K562 (cell line): Measurements from ENCODE around the gene SCARF1. TPM values are rescaled to one million over a fixed set of nuclear protein-coding genes. Genes with fewer than 3 reads are reported as not detected.
A peak's percentile ranks its signal among the peaks of the same experiment; 100 is the strongest.

Experiments used
- CEBPB ChIP-seq: fragments of 450-650 bp; IDR thresholded peaks from 2 replicates; pipeline ENCODE4 v1.6.1; 2016; ENCODE audit warnings: missing genetic modification characterization, missing compliant biosample characterization
- CSDE1 ChIP-seq, 2 experiments: fragments of 450-650 bp; IDR thresholded peaks; 2 replicates each; pipeline ENCODE4 v1.6.1; 2016; ENCODE audit warnings: mild to moderate bottlenecking in 1 of 2
- KAT8 ChIP-seq: fragments of 450-650 bp; IDR thresholded peaks from 2 replicates; pipeline ENCODE4 v1.6.1; 2016; ENCODE audit warnings: low read depth, mild to moderate bottlenecking
- KLF10 ChIP-seq: fragments of 250-450 bp; sonication (Bioruptor Pico); IDR thresholded peaks from 2 replicates; pipeline ENCODE4 v1.6.1; 2021; ENCODE audit warnings: matching md5 sums
- MBD2 ChIP-seq: sonication (generic); IDR thresholded peaks from 2 replicates; pipeline ENCODE4 v1.6.1; 2016; ENCODE audit warnings: low read depth, borderline replicate concordance
- MXI1 ChIP-seq: IDR thresholded peaks from 2 replicates; pipeline ENCODE4 v1.6.1; 2011; ENCODE audit warnings: low read depth, mild to moderate bottlenecking, improper control_type of control experiment, low read length
- NFATC3 ChIP-seq: fragments of 450-650 bp; IDR thresholded peaks from 2 replicates; pipeline ENCODE4 v1.6.1; 2017; ENCODE audit warnings: mild to moderate bottlenecking
- NR3C1 ChIP-seq: sonication (generic); formaldehyde crosslinking; IDR thresholded peaks from 2 replicates; pipeline ENCODE4 v1.8.1; 2022; ENCODE audit warnings: missing genetic modification reagents
- POLR2A ChIP-seq: fragments of 450-650 bp; conservative IDR thresholded peaks from 2 replicates; pipeline ENCODE4 v1.6.1; 2016
- SRSF7 ChIP-seq: fragments of 200-400 bp; formaldehyde crosslinking; optimal IDR thresholded peaks from 2 replicates; pipeline ENCODE3; 2017; ENCODE audit warnings: mild to moderate bottlenecking, low read depth, low read length
- ZNF589 ChIP-seq: fragments of 200-800 bp; sonication (Bioruptor generic); IDR thresholded peaks from 2 replicates; pipeline ENCODE4 v1.6.1; 2016; ENCODE audit warnings: low read depth, missing genetic modification characterization, missing compliant biosample characterization
- polyA plus RNA-seq, 8 experiments: library from polyadenylated mRNA; depleted of rRNA in 4 of 8; stranded (reverse) in 5 of 8; unstranded in 3 of 8; fragments of >200 nt; fragmentation: Nextera tagmentation in 2 of 8; fragmentation: Illumina TruSeq in 1 of 8; extraction: Ambion mirVana in 2 of 8; extraction: Trizol in 1 of 8; gene quantifications; 2 replicates each; pipeline versions ENCODE4 v1.2.1 to v1.2.3, GENCODE V29; 2011 to 2014; ENCODE audit warnings: inconsistent platforms in 1 of 8, missing spikeins in 1 of 8
- total RNA-seq, 7 experiments: library from RNA; depleted of rRNA in 6 of 7; stranded (reverse); fragments of >200 nt in 6 of 7; fragmentation: Illumina TruSeq in 2 of 7; extraction: Trizol in 2 of 7; gene quantifications; 2 replicates each; pipeline versions ENCODE4 v1.2.1 to v1.2.3, GENCODE V29; 2011 to 2021; ENCODE audit warnings: low replicate concordance in 1 of 7
- TF ChIP-seq, protein P1 (sequence below): fragments of 450-650 bp; IDR thresholded peaks from 2 replicates; pipeline ENCODE4 v1.6.1; 2016; ENCODE audit warnings: low read depth
- TF ChIP-seq, protein P2 (sequence below): sonication (generic); formaldehyde crosslinking; IDR thresholded peaks from 2 replicates; pipeline ENCODE4 v1.8.0; 2023; ENCODE audit warnings: missing genetic modification reagents, mild to moderate bottlenecking, borderline replicate concordance
- TF ChIP-seq, protein P3 (sequence below): fragments of 250-450 bp; sonication (Bioruptor Pico); IDR thresholded peaks from 2 replicates; pipeline ENCODE4 v1.8.0; 2021; ENCODE audit warnings: borderline replicate concordance, mild to moderate bottlenecking, moderate library complexity; ENCODE audit not compliant: poor library complexity, severe bottlenecking

Gene SCARF1
- total and polyA plus RNA-seq, 9 of the 15 experiments (the other 6 are each of a cell fraction or from before 2014, with no cell fraction given) = 0.04 to 2.1 (median 0.63) TPM

DNA sequence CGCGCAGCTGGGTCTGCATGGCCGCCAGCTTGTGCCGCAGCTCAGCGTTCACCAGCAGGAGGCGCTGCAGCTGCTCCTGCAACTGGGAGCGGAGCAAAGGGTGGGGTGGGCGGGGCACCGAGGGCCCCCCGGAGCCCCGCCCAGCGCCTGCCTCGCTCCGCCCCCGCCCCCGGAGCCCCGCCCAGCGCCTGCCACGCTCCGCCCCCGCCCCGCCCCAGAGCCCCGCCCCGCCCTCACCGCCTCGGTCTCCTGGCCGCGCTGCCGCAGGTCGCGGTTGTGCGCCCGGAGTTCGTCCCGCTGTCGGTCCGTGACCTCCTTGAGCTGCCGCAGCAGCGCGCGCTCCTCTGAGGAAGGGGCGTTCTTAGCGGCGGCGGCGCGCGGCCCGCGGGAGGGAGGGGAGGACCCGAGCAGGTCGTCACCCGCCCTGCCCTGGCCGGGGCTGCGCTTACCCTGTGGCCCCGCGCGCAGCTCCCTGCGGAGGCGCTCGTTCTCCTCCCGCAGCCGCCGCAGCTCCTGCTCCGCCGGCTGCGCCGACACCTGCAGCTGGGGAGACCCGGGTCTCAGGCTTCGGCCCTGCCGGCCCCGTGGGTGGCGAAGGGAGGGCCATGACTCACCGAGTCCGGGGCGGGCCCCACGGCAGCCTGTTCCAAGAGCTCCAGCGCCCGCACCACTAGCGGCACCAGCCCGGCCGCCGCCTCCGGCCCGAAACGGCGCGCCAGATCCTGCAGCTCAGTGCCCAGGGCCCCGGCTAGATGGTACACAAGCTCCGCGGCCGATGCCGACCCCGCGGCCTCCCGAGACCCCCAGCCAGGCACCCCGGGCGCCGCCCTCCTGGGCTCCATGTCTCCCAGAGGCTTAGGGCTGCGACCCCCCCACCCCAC is 3.7 kb upstream of the SCARF1 start (continued):
- TF ChIP-seq, protein P1, sequence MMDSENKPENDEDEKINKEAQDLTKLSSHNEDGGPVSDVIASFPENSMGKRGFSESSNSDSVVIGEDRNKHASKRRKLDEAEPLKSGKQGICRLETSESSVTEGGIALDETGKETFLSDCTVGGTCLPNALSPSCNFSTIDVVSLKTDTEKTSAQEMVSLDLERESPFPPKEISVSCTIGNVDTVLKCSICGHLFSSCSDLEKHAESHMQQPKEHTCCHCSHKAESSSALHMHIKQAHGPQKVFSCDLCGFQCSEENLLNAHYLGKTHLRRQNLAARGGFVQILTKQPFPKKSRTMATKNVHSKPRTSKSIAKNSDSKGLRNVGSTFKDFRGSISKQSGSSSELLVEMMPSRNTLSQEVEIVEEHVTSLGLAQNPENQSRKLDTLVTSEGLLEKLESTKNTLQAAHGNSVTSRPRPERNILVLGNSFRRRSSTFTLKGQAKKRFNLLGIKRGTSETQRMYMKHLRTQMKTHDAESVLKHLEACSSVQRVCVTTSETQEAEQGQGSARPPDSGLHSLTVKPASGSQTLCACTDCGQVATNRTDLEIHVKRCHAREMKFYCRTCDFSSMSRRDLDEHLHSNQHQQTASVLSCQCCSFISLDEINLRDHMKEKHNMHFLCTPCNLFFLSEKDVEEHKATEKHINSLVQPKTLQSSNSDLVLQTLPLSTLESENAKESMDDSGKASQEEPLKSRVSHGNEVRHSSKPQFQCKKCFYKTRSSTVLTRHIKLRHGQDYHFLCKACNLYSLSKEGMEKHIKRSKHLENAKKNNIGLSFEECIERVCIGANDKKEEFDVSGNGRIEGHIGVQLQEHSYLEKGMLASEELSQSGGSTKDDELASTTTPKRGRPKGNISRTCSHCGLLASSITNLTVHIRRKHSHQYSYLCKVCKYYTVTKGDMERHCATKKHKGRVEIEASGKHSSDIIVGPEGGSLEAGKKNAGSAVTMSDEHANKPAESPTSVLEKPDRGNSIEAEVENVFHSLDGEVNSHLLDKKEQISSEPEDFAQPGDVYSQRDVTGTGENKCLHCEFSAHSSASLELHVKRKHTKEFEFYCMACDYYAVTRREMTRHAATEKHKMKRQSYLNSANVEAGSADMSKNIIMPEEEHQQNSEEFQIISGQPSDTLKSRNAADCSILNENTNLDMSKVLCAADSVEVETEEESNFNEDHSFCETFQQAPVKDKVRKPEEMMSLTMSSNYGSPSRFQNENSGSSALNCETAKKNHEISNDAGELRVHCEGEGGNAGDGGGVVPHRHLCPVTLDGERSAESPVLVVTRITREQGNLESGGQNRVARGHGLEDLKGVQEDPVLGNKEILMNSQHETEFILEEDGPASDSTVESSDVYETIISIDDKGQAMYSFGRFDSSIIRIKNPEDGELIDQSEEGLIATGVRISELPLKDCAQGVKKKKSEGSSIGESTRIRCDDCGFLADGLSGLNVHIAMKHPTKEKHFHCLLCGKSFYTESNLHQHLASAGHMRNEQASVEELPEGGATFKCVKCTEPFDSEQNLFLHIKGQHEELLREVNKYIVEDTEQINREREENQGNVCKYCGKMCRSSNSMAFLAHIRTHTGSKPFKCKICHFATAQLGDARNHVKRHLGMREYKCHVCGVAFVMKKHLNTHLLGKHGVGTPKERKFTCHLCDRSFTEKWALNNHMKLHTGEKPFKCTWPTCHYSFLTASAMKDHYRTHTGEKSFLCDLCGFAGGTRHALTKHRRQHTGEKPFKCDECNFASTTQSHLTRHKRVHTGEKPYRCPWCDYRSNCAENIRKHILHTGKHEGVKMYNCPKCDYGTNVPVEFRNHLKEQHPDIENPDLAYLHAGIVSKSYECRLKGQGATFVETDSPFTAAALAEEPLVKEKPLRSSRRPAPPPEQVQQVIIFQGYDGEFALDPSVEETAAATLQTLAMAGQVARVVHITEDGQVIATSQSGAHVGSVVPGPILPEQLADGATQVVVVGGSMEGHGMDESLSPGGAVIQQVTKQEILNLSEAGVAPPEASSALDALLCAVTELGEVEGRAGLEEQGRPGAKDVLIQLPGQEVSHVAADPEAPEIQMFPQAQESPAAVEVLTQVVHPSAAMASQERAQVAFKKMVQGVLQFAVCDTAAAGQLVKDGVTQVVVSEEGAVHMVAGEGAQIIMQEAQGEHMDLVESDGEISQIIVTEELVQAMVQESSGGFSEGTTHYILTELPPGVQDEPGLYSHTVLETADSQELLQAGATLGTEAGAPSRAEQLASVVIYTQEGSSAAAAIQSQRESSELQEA = no peak
- TF ChIP-seq NFATC3 = no peak
- TF ChIP-seq NR3C1 (CRISPR knock-in tag) = peak; percentile 67; the same call in 1 of the 2 replicates
- TF ChIP-seq, protein P2, sequence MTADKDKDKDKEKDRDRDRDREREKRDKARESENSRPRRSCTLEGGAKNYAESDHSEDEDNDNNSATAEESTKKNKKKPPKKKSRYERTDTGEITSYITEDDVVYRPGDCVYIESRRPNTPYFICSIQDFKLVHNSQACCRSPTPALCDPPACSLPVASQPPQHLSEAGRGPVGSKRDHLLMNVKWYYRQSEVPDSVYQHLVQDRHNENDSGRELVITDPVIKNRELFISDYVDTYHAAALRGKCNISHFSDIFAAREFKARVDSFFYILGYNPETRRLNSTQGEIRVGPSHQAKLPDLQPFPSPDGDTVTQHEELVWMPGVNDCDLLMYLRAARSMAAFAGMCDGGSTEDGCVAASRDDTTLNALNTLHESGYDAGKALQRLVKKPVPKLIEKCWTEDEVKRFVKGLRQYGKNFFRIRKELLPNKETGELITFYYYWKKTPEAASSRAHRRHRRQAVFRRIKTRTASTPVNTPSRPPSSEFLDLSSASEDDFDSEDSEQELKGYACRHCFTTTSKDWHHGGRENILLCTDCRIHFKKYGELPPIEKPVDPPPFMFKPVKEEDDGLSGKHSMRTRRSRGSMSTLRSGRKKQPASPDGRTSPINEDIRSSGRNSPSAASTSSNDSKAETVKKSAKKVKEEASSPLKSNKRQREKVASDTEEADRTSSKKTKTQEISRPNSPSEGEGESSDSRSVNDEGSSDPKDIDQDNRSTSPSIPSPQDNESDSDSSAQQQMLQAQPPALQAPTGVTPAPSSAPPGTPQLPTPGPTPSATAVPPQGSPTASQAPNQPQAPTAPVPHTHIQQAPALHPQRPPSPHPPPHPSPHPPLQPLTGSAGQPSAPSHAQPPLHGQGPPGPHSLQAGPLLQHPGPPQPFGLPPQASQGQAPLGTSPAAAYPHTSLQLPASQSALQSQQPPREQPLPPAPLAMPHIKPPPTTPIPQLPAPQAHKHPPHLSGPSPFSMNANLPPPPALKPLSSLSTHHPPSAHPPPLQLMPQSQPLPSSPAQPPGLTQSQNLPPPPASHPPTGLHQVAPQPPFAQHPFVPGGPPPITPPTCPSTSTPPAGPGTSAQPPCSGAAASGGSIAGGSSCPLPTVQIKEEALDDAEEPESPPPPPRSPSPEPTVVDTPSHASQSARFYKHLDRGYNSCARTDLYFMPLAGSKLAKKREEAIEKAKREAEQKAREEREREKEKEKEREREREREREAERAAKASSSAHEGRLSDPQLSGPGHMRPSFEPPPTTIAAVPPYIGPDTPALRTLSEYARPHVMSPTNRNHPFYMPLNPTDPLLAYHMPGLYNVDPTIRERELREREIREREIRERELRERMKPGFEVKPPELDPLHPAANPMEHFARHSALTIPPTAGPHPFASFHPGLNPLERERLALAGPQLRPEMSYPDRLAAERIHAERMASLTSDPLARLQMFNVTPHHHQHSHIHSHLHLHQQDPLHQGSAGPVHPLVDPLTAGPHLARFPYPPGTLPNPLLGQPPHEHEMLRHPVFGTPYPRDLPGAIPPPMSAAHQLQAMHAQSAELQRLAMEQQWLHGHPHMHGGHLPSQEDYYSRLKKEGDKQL (CRISPR knock-in tag) = no peak
- TF ChIP-seq POLR2A = peak; percentile 85
- no peak for TF ChIP-seq MBD2
- TF ChIP-seq SRSF7 = no peak
- TF ChIP-seq KAT8 = no peak
- TF ChIP-seq MXI1 = no peak
- TF ChIP-seq CEBPB = no peak
- TF ChIP-seq KLF10 (CRISPR knock-in tag) = no peak
- no peak for TF ChIP-seq CSDE1 (IDR thresholded peaks at IDR 0.05)
- TF ChIP-seq, protein P3, sequence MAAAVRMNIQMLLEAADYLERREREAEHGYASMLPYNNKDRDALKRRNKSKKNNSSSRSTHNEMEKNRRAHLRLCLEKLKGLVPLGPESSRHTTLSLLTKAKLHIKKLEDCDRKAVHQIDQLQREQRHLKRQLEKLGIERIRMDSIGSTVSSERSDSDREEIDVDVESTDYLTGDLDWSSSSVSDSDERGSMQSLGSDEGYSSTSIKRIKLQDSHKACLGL (CRISPR knock-in tag) = no peak
- no peak; the same call in 1 of the 2 replicates for TF ChIP-seq ZNF589
